HL-60 (cell line): ENCODE results near the gene DCTN5.

ENCODE experiments used
- DNase-seq, 2 experiments: peaks; one replicate each; pipeline ENCODE4 v3.0.0-alpha.2; 2010 to 2020; ENCODE audit warnings: low read depth in 1 of 2, low spot score in 1 of 2
- H3K27ac ChIP-seq: fragments of 250-450 bp; sonication (Bioruptor Pico); replicated peaks from 2 replicates; pipeline ENCODE4 v1.5.1; 2020; ENCODE audit warnings: mild to moderate bottlenecking, moderate library complexity
- H3K27me3 ChIP-seq: fragments of 250-450 bp; sonication (Bioruptor Pico); 2 replicates; pipeline ENCODE4 v1.5.1; 2021; ENCODE audit warnings: mild to moderate bottlenecking, moderate library complexity; ENCODE audit not compliant: insufficient read depth, poor library complexity, severe bottlenecking
- H3K4me3 ChIP-seq: replicated peaks from 2 replicates; pipeline ENCODE4 v1.5.1; 2011; ENCODE audit warnings: mild to moderate bottlenecking, control low read depth, low read length; ENCODE audit not compliant: insufficient read depth
- CTCF ChIP-seq: IDR thresholded peaks from one replicate; pipeline ENCODE4 v1.5.1; 2011; ENCODE audit warnings: low read length, control low read depth, inconsistent platforms; ENCODE audit not compliant: insufficient read depth
- GABPA ChIP-seq: IDR thresholded peaks from 2 replicates; pipeline ENCODE4 v1.6.1; 2012; ENCODE audit warnings: low read depth
- POLR2AphosphoS5 ChIP-seq: IDR thresholded peaks from 2 replicates; pipeline ENCODE4 v1.6.1; 2012; ENCODE audit warnings: low read depth
- REST ChIP-seq: IDR thresholded peaks from 2 replicates; pipeline ENCODE4 v1.6.1; 2012; ENCODE audit warnings: low read depth; ENCODE audit not compliant: insufficient replicate concordance
- SPI1 ChIP-seq: IDR thresholded peaks from 2 replicates; pipeline ENCODE4 v1.6.1; 2012; ENCODE audit warnings: low read depth, mild to moderate bottlenecking, borderline replicate concordance

DCTN5 gene

GRCh38 chr16:23676924-23677480 lies 35.7 kb downstream of the DCTN5 start:
- no peak for DNase-seq
- Histone ChIP-seq H3K27ac (no peak overlapping the region), H3K27me3 (no peaks in the 10 kb centered on the region), H3K4me3 (no peak overlapping the region)
- no peak for TF ChIP-seq GABPA
- no peak for TF ChIP-seq SPI1
- no peak for TF ChIP-seq REST
- no peak for TF ChIP-seq CTCF
- TF ChIP-seq POLR2AphosphoS5 = no peak

GRCh38 chr16:23678430-23679273 lies 37.4 kb downstream of the DCTN5 start, which contains the start of gene PLK1:
Gene PLK1, plus strand, starts transcription at chr16:23678889. Its CDS starts 44 bp downstream, at chr16:23678933.
- Histone ChIP-seq H3K4me3 (peak within 1 kb of the TSS; percentile 61), H3K27me3 (no peaks in the 10 kb centered on the region), H3K27ac (peak within 1 kb of the TSS; percentile 80)
- DNase-seq = peak; percentile 71 to 89
- no peak for TF ChIP-seq REST
- TF ChIP-seq CTCF = no peak
- TF ChIP-seq SPI1 = no peak
- 0 out of 2 replicates have a peak, but pooled peaks have one; percentile 7 for TF ChIP-seq GABPA
- peak; percentile 76 for TF ChIP-seq POLR2AphosphoS5

GRCh38 chr16:23679274-23679985 lies 38.2 kb downstream of the DCTN5 start:
- H3K27ac ChIP-seq = peak overlapping the region; percentile 80
- DNase-seq = peak; percentile 82 to 87
- TF ChIP-seq CTCF = no peak
- no peak for TF ChIP-seq GABPA
- TF ChIP-seq SPI1 = peak; percentile 61; the same call in 1 of the 2 replicates
- peak overlapping the region; percentile 61 for H3K4me3 ChIP-seq
- H3K27me3 ChIP-seq = no peaks in the 10 kb centered on the region
